K562 (cell line): Measurements from ENCODE around the gene B3GALT5. TPM values are rescaled to one million over a fixed set of nuclear protein-coding genes. Genes with fewer than 3 reads are reported as not detected.

Source experiments
- ATF4 ChIP-seq: fragments of 450-650 bp; formaldehyde crosslinking; IDR thresholded peaks from 2 replicates; pipeline ENCODE4 v1.4.0; 2022; ENCODE audit warnings: mild to moderate bottlenecking, moderate library complexity
- CTCFL ChIP-seq: IDR thresholded peaks from 2 replicates; pipeline ENCODE4 v1.6.1; 2011; ENCODE audit warnings: borderline replicate concordance, low read depth, mild to moderate bottlenecking, moderate library complexity, low read length; ENCODE audit not compliant: insufficient read depth, poor library complexity, severe bottlenecking
- HINFP ChIP-seq: fragments of 450-650 bp; conservative IDR thresholded peaks from 2 replicates; pipeline ENCODE4 v1.6.1; 2016; ENCODE audit warnings: missing genetic modification characterization, low read depth, mild to moderate bottlenecking, control low read depth, missing compliant biosample characterization
- HOMEZ ChIP-seq: fragments of 250-450 bp; sonication (Bioruptor Pico); IDR thresholded peaks from 2 replicates; pipeline ENCODE4 v1.4.0; 2020; ENCODE audit warnings: mild to moderate bottlenecking, moderate library complexity
- KDM5B ChIP-seq: fragments of 200-600 bp; sonication (generic); IDR thresholded peaks from 2 replicates; pipeline ENCODE4 v1.6.1; 2012; ENCODE audit warnings: low read depth, mild to moderate bottlenecking, moderate library complexity, low read length, control low read depth, inconsistent platforms; ENCODE audit not compliant: insufficient replicate concordance
- SIX5 ChIP-seq, 2 experiments: IDR thresholded peaks; 2 replicates each; pipeline ENCODE4 v1.6.1; 2011; ENCODE audit warnings: low read length in 2 of 2, borderline replicate concordance in 1 of 2, low read depth in 1 of 2, mild to moderate bottlenecking in 1 of 2, moderate library complexity in 1 of 2; ENCODE audit not compliant: insufficient read depth in 1 of 2
- ZFP36 ChIP-seq: fragments of 150-350 bp; IDR thresholded peaks from 2 replicates; pipeline ENCODE4 v1.6.1; 2018; ENCODE audit warnings: low read length, low read depth; ENCODE audit not compliant: partially characterized antibody
- polyA plus RNA-seq, 8 experiments: library from polyadenylated mRNA; depleted of rRNA in 4 of 8; stranded (reverse) in 5 of 8; unstranded in 3 of 8; fragments of >200 nt; fragmentation: Nextera tagmentation in 2 of 8; fragmentation: Illumina TruSeq in 1 of 8; extraction: Ambion mirVana in 2 of 8; extraction: Trizol in 1 of 8; gene quantifications; 2 replicates each; pipeline versions ENCODE4 v1.2.1 to v1.2.3, GENCODE V29; 2011 to 2014; ENCODE audit warnings: inconsistent platforms in 1 of 8, missing spikeins in 1 of 8
- total RNA-seq, 7 experiments: library from RNA; depleted of rRNA in 6 of 7; stranded (reverse); fragments of >200 nt in 6 of 7; fragmentation: Illumina TruSeq in 2 of 7; extraction: Trizol in 2 of 7; gene quantifications; 2 replicates each; pipeline versions ENCODE4 v1.2.1 to v1.2.3, GENCODE V29; 2011 to 2021; ENCODE audit warnings: low replicate concordance in 1 of 7

B3GALT5 gene
- total and polyA plus RNA-seq, 9 of the 15 experiments (the other 6 are each of a cell fraction or from before 2014, with no cell fraction given): 0.02 TPM; not detected in 8

- TF ChIP-seq CTCFL: no peak
- no peak for TF ChIP-seq KDM5B
- no peak for TF ChIP-seq SIX5 (IDR thresholded peaks at IDR 0.05; ENCODE audit: borderline replicate concordance in 1 of 2, insufficient read depth in 1 of 2, low read depth in 1 of 2, low read length in 2 of 2)
- no peak for TF ChIP-seq HINFP (tag)
- no peak for TF ChIP-seq ATF4 (CRISPR knock-in tag)
- TF ChIP-seq HOMEZ (CRISPR knock-in tag): no peak
- TF ChIP-seq ZFP36: no peak
Observed at GRCh38 chr21:39707316-39707715, 94.6 kb downstream of the B3GALT5 start (continued).
